HL-60 (cell line): Measurements from ENCODE around the gene NHSL2.

Experiments
- DNase-seq, 2 experiments: peaks; one replicate each; pipeline ENCODE4 v3.0.0-alpha.2; 2010 to 2020; ENCODE audit warnings: low read depth in 1 of 2, low spot score in 1 of 2
- H3K27ac ChIP-seq: fragments of 250-450 bp; sonication (Bioruptor Pico); replicated peaks from 2 replicates; pipeline ENCODE4 v1.5.1; 2020; ENCODE audit warnings: mild to moderate bottlenecking, moderate library complexity
- H3K27me3 ChIP-seq: fragments of 250-450 bp; sonication (Bioruptor Pico); 2 replicates; pipeline ENCODE4 v1.5.1; 2021; ENCODE audit warnings: mild to moderate bottlenecking, moderate library complexity; ENCODE audit not compliant: insufficient read depth, poor library complexity, severe bottlenecking
- H3K4me3 ChIP-seq: replicated peaks from 2 replicates; pipeline ENCODE4 v1.5.1; 2011; ENCODE audit warnings: mild to moderate bottlenecking, control low read depth, low read length; ENCODE audit not compliant: insufficient read depth
- CTCF ChIP-seq: IDR thresholded peaks from one replicate; pipeline ENCODE4 v1.5.1; 2011; ENCODE audit warnings: low read length, control low read depth, inconsistent platforms; ENCODE audit not compliant: insufficient read depth
- GABPA ChIP-seq: IDR thresholded peaks from 2 replicates; pipeline ENCODE4 v1.6.1; 2012; ENCODE audit warnings: low read depth
- POLR2AphosphoS5 ChIP-seq: IDR thresholded peaks from 2 replicates; pipeline ENCODE4 v1.6.1; 2012; ENCODE audit warnings: low read depth
- REST ChIP-seq: IDR thresholded peaks from 2 replicates; pipeline ENCODE4 v1.6.1; 2012; ENCODE audit warnings: low read depth; ENCODE audit not compliant: insufficient replicate concordance
- SPI1 ChIP-seq: IDR thresholded peaks from 2 replicates; pipeline ENCODE4 v1.6.1; 2012; ENCODE audit warnings: low read depth, mild to moderate bottlenecking, borderline replicate concordance

NHSL2 gene

GRCh38 chrX:71919431-71919830, 8.8 kb downstream of the NHSL2 start:
- Histone ChIP-seq H3K27ac (no peak overlapping the region), H3K27me3 (no peaks in the 10 kb centered on the region), H3K4me3 (no peak overlapping the region)
- no peak for TF ChIP-seq POLR2AphosphoS5
- TF ChIP-seq CTCF, result no peak
- no peak for TF ChIP-seq GABPA
- no peak for TF ChIP-seq REST
- TF ChIP-seq SPI1, result no peak
- DNase-seq, result no peak

- no peak for DNase-seq
- TF ChIP-seq GABPA, result no peak
- no peak for TF ChIP-seq REST
- TF ChIP-seq SPI1, result no peak
- no peak for TF ChIP-seq POLR2AphosphoS5
- no peak for TF ChIP-seq CTCF
- Histone ChIP-seq H3K4me3 (no peak overlapping the region), H3K27ac (no peak overlapping the region), H3K27me3 (no peaks in the 10 kb centered on the region)
Measured at GRCh38 chrX:71919886-71920285, 9.2 kb downstream of the NHSL2 start.

- H3K4me3 ChIP-seq, result no peak overlapping the region
- H3K27me3 ChIP-seq, result no peaks in the 10 kb centered on the region
- no peak overlapping the region for H3K27ac ChIP-seq
- TF ChIP-seq REST, result no peak
- TF ChIP-seq SPI1, result no peak
- TF ChIP-seq GABPA, result no peak
- no peak for TF ChIP-seq POLR2AphosphoS5
- no peak for TF ChIP-seq CTCF
- no peak for DNase-seq
Measured at GRCh38 chrX:71922686-71923085, 12.0 kb downstream of the NHSL2 start.
